HG03457 (cell line): ENCODE measurements around the gene COL4A6.
A peak's percentile ranks its signal among the peaks of the same experiment; 100 is the strongest.

Source experiments
- ATAC-seq: cut with Tn5 transposase; IDR thresholded peaks from one replicate; pipeline ENCODE4 v1.9.1; 2021; ENCODE audit warnings: moderate number of reproducible peaks; ENCODE audit not compliant: unreplicated experiment

Gene COL4A6

GRCh38 chrX:108163333-108164082, 274.7 kb downstream of the COL4A6 start:
- ATAC-seq = no peak

- ATAC-seq = no peak
Observed at GRCh38 chrX:108162265-108162664, 276.0 kb downstream of the COL4A6 start.

GRCh38 chrX:108160309-108160708, 277.9 kb downstream of the COL4A6 start:
- ATAC-seq = no peak

GRCh38 chrX:108159028-108159670, 279.1 kb downstream of the COL4A6 start:
- ATAC-seq = no peak

DNA sequence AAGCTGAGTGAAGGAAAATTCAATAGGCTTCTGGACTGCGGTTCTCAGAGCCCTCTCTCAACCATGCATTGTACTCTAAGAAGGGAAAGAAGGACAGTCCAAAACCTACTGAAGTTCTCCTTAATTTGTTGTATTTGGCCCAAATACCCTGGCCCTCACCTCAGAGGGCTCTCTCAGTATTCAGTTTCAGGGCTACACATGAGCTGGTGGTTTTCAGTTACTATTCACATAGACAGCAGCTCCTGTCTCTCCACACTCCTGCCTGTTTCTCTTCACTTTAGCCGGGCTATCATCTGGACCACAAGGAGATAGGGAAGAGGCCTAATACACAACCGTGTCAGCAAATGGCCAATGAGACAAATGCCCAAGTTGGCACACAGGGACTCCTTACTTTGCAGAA, 280.6 kb downstream of the COL4A6 start:
- ATAC-seq = no peak

- ATAC-seq = no peak
Observed at GRCh38 chrX:108156934-108157466, 281.2 kb downstream of the COL4A6 start.

GRCh38 chrX:108156082-108156481, 282.1 kb downstream of the COL4A6 start:
- ATAC-seq = no peak

DNA sequence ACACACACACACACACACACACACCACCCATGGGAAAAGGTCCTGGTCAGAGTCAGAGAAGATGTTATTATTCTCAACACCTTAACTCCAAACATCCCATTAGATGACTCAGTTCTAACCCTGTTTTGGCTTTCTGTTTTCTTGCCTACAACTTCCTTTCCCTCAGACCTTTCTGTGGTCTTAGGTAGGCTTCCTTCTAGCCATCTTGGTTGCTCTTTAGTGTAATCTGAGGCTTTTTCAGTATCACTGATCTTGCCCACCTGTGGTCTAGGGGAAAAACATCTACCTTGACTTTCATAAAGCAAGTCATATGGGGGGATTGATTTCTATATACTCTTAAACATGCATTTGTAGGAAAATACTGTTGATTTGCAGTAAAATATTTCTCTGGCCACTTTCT, 289.7 kb downstream of the COL4A6 start:
- peak; percentile 92 for ATAC-seq

DNA sequence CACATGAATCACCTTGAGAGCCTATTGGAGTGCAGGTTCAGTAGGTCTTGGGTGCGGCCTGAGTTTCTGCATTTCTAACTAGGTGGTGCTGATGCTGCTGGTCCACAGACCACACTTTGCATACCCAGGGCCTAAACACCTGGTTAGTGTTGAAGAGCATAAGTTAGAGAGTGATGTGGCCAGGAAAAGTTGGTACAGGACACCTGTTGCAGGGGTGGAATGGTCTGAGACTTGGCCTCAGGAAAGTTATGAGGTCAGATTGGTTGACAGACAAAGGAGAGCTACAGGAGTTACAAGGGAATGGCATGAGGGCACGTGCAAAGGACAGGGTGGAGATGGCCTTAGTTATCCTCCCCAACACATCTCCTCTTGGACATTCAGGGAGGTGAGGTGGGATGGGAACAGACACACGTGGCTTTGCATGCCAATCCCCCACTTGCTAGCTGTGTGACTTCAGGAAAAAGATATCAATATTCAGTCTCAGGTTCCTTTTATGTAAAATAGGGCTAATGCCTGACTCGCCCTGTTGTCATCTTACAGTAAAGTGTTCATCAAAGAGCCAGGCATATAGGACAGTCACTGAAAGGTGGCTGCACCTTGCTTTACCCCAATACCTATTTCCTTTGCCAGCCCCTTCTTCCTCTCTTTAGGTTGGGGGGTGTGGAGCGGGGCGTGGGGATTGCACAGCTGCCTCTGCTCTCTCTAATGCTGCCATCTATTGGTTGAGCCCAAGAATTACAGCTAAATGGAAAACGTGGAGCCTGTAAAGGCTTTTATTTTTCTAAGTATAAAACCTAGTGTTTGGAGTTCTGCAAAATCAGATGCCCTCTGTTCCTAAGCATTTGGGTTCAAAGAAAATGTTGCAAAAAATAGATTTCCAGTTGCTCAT, 299.2 kb downstream of the COL4A6 start:
- no peak for ATAC-seq

DNA sequence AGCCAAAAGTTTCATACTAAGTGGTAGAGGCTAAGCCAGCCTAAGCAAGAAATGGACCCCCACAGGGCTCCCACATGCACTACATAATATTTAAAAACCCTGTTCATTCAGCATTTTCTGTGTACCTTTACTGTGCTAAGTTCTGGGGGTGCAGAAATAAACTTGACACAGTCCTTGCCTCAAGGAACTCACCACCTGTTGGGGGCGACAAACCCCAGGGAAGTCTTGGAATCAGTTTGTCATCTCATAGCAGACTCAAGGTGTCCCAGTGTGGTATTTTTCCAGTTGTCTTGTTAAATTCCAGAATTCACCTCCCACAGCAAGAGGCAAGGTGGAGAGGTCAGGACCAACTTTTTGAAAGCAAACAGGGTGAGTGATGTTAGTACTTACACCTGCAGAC, 303.5 kb downstream of the COL4A6 start:
- ATAC-seq = no peak

DNA sequence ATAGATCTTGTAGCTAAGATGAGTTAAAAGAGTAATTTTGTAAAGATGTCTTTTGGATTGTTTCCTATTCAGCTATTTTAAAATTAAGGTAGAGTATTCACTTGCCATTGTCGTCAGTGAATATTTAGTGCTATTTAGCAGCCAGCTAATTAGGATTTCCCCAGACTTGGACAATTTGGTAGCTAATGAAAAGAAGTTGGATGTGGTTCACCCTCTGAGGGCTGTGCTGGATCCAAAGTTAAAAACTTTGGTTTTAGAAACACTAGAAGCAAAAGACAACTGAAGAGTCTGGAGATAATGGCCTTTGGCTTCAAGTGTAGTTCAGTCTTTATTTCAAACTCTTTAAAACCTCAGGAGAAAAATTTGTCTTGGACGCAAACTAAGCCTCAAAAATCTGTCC, 305.3 kb downstream of the COL4A6 start:
- no peak for ATAC-seq

GRCh38 chrX:108132034-108132433, 306.2 kb downstream of the COL4A6 start:
- ATAC-seq = no peak

DNA sequence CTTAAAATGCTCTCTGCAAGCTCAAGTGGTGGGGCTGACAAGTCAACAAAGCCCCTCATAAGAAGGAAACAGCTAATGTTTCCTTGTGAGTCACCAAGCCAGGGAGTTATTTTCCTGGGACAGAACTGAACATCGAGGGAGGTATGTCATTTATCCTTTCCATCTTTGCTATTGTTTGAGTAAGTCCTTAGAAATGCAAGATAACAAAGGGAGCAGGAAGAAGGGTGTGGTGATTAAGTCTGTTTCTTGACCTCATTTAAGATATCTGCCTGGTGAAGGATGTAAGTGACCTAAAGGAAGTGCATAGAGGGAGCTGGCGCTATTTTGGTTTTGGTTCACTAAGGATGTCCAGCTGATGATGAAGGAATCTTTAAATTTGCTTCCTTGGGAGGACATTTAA, 306.8 kb downstream of the COL4A6 start:
- ATAC-seq = no peak

- no peak for ATAC-seq
Observed at GRCh38 chrX:108130889-108131288, 307.3 kb downstream of the COL4A6 start.

- no peak for ATAC-seq
Observed at GRCh38 chrX:108127152-108127551, 311.1 kb downstream of the COL4A6 start.

- no peak for ATAC-seq
Observed at GRCh38 chrX:108126661-108127060, 311.6 kb downstream of the COL4A6 start.

DNA sequence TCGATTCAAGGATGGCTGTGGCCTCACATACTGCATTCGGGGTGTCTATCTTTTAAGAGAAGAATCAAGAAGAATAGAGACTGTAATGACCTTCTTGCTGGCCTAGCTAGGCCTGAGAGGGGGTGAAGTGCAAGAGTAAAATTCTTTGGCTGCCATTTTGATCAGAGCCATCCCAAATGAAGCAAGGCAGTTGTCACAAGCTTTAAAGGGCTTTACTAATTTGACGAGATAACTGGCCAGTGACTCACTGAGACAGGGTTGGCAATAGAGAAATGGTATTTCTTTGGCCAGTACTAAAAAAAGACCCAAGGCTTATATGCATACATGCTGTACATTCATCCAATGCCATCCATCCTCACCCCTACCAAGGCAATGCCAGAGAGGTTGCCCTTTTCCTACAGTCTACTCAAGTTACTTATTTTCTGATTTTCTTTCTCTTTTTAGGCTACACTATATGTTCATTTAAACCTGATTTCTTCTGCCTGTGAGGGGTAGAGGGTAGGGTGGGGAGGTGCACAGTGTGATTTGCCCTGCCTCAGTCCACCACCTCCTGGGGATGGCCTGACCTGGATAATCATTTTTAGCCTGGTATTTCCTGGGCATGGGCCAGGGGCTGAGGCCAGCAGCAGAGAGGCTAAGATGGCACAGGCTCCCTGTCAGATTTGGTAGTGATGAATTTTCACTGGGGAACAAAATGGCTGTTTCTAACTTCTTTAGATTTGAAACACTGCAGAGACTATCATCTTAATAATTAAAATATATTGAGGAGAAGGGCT, 314.4 kb downstream of the COL4A6 start:
- no peak for ATAC-seq

- ATAC-seq = no peak
Observed at GRCh38 chrX:108122748-108123147, 315.5 kb downstream of the COL4A6 start.

DNA sequence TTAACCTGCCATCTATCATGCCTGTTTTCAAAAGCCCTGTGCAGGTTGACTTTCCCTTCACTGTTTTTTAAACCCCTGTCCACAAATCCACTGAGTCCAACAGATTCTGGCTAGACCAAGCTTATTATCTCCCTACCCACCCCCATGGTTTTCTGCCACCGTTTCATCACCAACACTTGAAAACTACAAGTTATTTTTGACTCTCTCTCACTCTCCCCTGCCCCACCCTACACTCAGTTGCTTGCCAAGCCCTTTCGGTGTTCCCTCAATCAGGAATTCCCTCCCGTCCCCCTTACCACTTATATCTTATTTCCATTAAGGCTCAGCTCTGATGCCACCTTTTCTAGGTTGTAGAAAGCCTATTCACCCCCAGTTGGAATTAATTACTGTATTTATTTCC, 316.9 kb downstream of the COL4A6 start:
- no peak for ATAC-seq

GRCh38 chrX:108117988-108118387, 320.2 kb downstream of the COL4A6 start:
- no peak for ATAC-seq

GRCh38 chrX:108114541-108114940, 323.7 kb downstream of the COL4A6 start:
- no peak for ATAC-seq
